ENCODE data around the gene HAAO. TPM values are rescaled to one million over a fixed set of nuclear protein-coding genes. Genes with fewer than 3 reads are reported as not detected.

Gene HAAO
- total RNA-seq, 1 donor from 2014 or later, result not detected

- no peak for DNase-seq
These were observed 25.1 kb downstream of the HAAO start for GRCh38 chr2:42767080-42767898.

GRCh38 chr2:42765686-42766085 is 26.7 kb downstream of the HAAO start:
- DNase-seq, result no peak

GRCh38 chr2:42764901-42765300 is 27.5 kb downstream of the HAAO start:
- no peak for DNase-seq

GRCh38 chr2:42764096-42764495 is 28.3 kb downstream of the HAAO start, which contains the start of gene OXER1:
TSS of gene OXER1 (minus strand) at chr2:42764135. CDS start at chr2:42764062, 73 bp downstream.
- no peak for DNase-seq

- no peak for DNase-seq
These were observed 29.3 kb downstream of the HAAO start for GRCh38 chr2:42762823-42763804.

- no peak for DNase-seq
These were observed 30.2 kb downstream of the HAAO start for GRCh38 chr2:42762155-42762554.

- DNase-seq, result no peak
These were observed 30.8 kb downstream of the HAAO start for GRCh38 chr2:42761554-42761953.

- DNase-seq, result no peak
These were observed 33.6 kb downstream of the HAAO start for GRCh38 chr2:42758751-42759150.

GRCh38 chr2:42757981-42758740 is 34.2 kb downstream of the HAAO start:
- DNase-seq, result no peak

GRCh38 chr2:42756966-42757513 is 35.3 kb downstream of the HAAO start:
- DNase-seq, result no peak

- no peak for DNase-seq
These were observed 36.1 kb downstream of the HAAO start for GRCh38 chr2:42756150-42756775.

- DNase-seq, result no peak
These were observed 37.0 kb downstream of the HAAO start for GRCh38 chr2:42755191-42755880.

GRCh38 chr2:42754776-42755140 is 37.6 kb downstream of the HAAO start:
- no peak for DNase-seq

GRCh38 chr2:42754021-42754775 is 38.2 kb downstream of the HAAO start:
- no peak for DNase-seq

GRCh38 chr2:42752816-42753813 is 39.3 kb downstream of the HAAO start:
- DNase-seq, result no peak

- DNase-seq, result no peak
These were observed 40.1 kb downstream of the HAAO start for GRCh38 chr2:42752314-42752713.

GRCh38 chr2:42748840-42749239 is 43.5 kb downstream of the HAAO start:
- no peak for DNase-seq

- no peak for DNase-seq
These were observed 45.0 kb downstream of the HAAO start for GRCh38 chr2:42747422-42747821.

GRCh38 chr2:42744545-42745082 is 47.8 kb downstream of the HAAO start:
- DNase-seq, result no peak

All from dermis blood vessel endothelial cell (primary cell).